Neural cell (in vitro differentiated cells): ENCODE data around the gene DNAJB6. TPM values are rescaled to one million over a fixed set of nuclear protein-coding genes. Genes with fewer than 3 reads are reported as not detected.

Experiments
- H2AFZ ChIP-seq: fragments of 200-600, 300-800 bp; sonication (generic), shearing (Covaris generic); 2 replicates; pipeline ENCODE4 v1.6.0; 2014; ENCODE audit warnings: low read depth, mild to moderate bottlenecking, antibody characterized with exemption, low read length, moderate library complexity
- H3F3A ChIP-seq: fragments of 200-600 bp; shearing (Covaris generic); 2 replicates; pipeline ENCODE4 v1.6.1; 2016; ENCODE audit warnings: mild to moderate bottlenecking, moderate library complexity, mixed read lengths, antibody characterized with exemption, low read length; ENCODE audit not compliant: insufficient read depth, poor library complexity, severe bottlenecking
- H3K27ac ChIP-seq: fragments of 200-600, 300-800 bp; sonication (generic), shearing (Covaris generic); 2 replicates; pipeline ENCODE4 v1.5.1; 2014; ENCODE audit warnings: mild to moderate bottlenecking, low read length, moderate library complexity
- H3K27me3 ChIP-seq: fragments of 300-800, 200-600 bp; sonication (generic), shearing (Covaris generic); 2 replicates; pipeline ENCODE4 v1.6.0; 2014; ENCODE audit warnings: mild to moderate bottlenecking, low read depth, low read length, moderate library complexity; ENCODE audit not compliant: insufficient read depth
- H3K36me3 ChIP-seq: fragments of 300-800, 200-600 bp; sonication (generic), shearing (Covaris generic); 2 replicates; pipeline ENCODE4 v1.5.1; 2014; ENCODE audit warnings: mild to moderate bottlenecking, antibody characterized with exemption, low read length, moderate library complexity; ENCODE audit not compliant: insufficient read depth
- H3K4me2 ChIP-seq: fragments of 300-800, 200-600 bp; sonication (generic), shearing (Covaris generic); 2 replicates; pipeline ENCODE4 v1.6.0; 2014; ENCODE audit warnings: mild to moderate bottlenecking, low read length
- H3K4me3 ChIP-seq: fragments of 300-800, 200-600 bp; sonication (generic), shearing (Covaris generic); 2 replicates; pipeline ENCODE4 v1.5.1; 2014; ENCODE audit warnings: mild to moderate bottlenecking, low read length, moderate library complexity
- H3K79me2 ChIP-seq: fragments of 200-600 bp; shearing (Covaris generic); replicated peaks from 2 replicates; pipeline ENCODE4 v1.6.0; 2014; ENCODE audit warnings: mild to moderate bottlenecking, low read length, moderate library complexity; ENCODE audit not compliant: insufficient read depth
- H3K9ac ChIP-seq: fragments of 300-800, 200-600 bp; sonication (generic), shearing (Covaris generic); 2 replicates; pipeline ENCODE4 v1.6.1; 2016; ENCODE audit warnings: mild to moderate bottlenecking, low read length, mixed read lengths
- H3K9me2 ChIP-seq: fragments of 200-600 bp; shearing (Covaris generic); 2 replicates; pipeline ENCODE4 v1.6.1; 2016; ENCODE audit warnings: mild to moderate bottlenecking, low read length, mixed read lengths; ENCODE audit not compliant: insufficient read depth
- H3K9me3 ChIP-seq: fragments of 200-600, 300-800 bp; sonication (generic), shearing (Covaris generic); 2 replicates; pipeline ENCODE4 v1.6.1; 2016; ENCODE audit warnings: mild to moderate bottlenecking, mixed run types, low read length, moderate library complexity, mixed read lengths
- H4K20me1 ChIP-seq: fragments of 200-600 bp; shearing (Covaris generic); 2 replicates; pipeline ENCODE4 v1.6.1; 2016; ENCODE audit warnings: mild to moderate bottlenecking, mixed run types; ENCODE audit not compliant: insufficient read depth
- CTCF ChIP-seq: fragments of 450-650 bp; IDR thresholded peaks from 2 replicates; pipeline ENCODE4 v1.5.1; 2014; ENCODE audit warnings: antibody characterized with exemption, mild to moderate bottlenecking, moderate library complexity; ENCODE audit not compliant: poor library complexity, severe bottlenecking
- EP300 ChIP-seq: fragments of 450-650 bp; conservative IDR thresholded peaks from 2 replicates; pipeline ENCODE4 v1.6.1; 2014; ENCODE audit warnings: antibody characterized with exemption, mild to moderate bottlenecking, moderate library complexity; ENCODE audit not compliant: poor library complexity, severe bottlenecking
- EZH2 ChIP-seq: fragments of 200-600, 300-800 bp; shearing (Covaris generic), sonication (generic); IDR thresholded peaks from 2 replicates; pipeline ENCODE4 v1.6.1; 2014; ENCODE audit warnings: antibody characterized with exemption, low read length, borderline replicate concordance, mild to moderate bottlenecking; ENCODE audit not compliant: insufficient read depth, poor library complexity, severe bottlenecking
- MXI1 ChIP-seq: fragments of 450-650 bp; conservative IDR thresholded peaks from 2 replicates; pipeline ENCODE4 v1.6.1; 2014; ENCODE audit warnings: antibody characterized with exemption, mild to moderate bottlenecking; ENCODE audit not compliant: poor library complexity, severe bottlenecking
- POLR2AphosphoS5 ChIP-seq: IDR thresholded peaks from 2 replicates; pipeline ENCODE4 v1.6.1; 2012
- RAD21 ChIP-seq: fragments of 450-650 bp; conservative IDR thresholded peaks from 2 replicates; pipeline ENCODE4 v1.6.1; 2014; ENCODE audit warnings: antibody characterized with exemption, mild to moderate bottlenecking, moderate library complexity
- REST ChIP-seq: IDR thresholded peaks from 2 replicates; pipeline ENCODE4 v1.6.1; 2012; ENCODE audit warnings: borderline replicate concordance
- SMC3 ChIP-seq: fragments of 450-650 bp; conservative IDR thresholded peaks from 2 replicates; pipeline ENCODE4 v1.6.1; 2014; ENCODE audit warnings: antibody characterized with exemption, mild to moderate bottlenecking, moderate library complexity; ENCODE audit not compliant: poor library complexity
- TAF1 ChIP-seq: IDR thresholded peaks from 2 replicates; pipeline ENCODE4 v1.6.1; 2012; ENCODE audit warnings: low read depth
- polyA plus RNA-seq: library from polyadenylated mRNA; depleted of rRNA; stranded (reverse); fragments of >200 nt; gene quantifications from 2 replicates; pipeline ENCODE4 v1.2.3, GENCODE V29; 2014

Gene DNAJB6
- polyA plus RNA-seq, 1 donor from 2014 or later, result 427 TPM

GRCh38 chr7:157436763-157437480 lies 100.1 kb downstream of the DNAJB6 start:
- no peak overlapping the region for H3K4me3 ChIP-seq
- no peaks in the 10 kb centered on the region for H3F3A ChIP-seq
- no peaks in the 10 kb centered on the region for H3K27me3 ChIP-seq
- H3K27ac ChIP-seq, result no peak overlapping the region
- H3K4me2 ChIP-seq, result no peak overlapping the region
- no peaks in the 10 kb centered on the region for H3K79me2 ChIP-seq
- no peaks in the 10 kb centered on the region for H4K20me1 ChIP-seq
- no peaks in the 10 kb centered on the region for H3K9me2 ChIP-seq
- no peaks in the 10 kb centered on the region for H3K9me3 ChIP-seq
- H3K36me3 ChIP-seq, result no peaks in the 10 kb centered on the region
- TF ChIP-seq RAD21 (no peak), SMC3 (no peak), TAF1 (no peak), POLR2AphosphoS5 (no peak), MXI1 (no peak), EZH2 (no peak), EP300 (no peak), CTCF (no peak), REST (no peak)
- no peak overlapping the region for H3K9ac ChIP-seq
- H2AFZ ChIP-seq, result no peak overlapping the region

GRCh38 chr7:157437519-157438061 lies 100.8 kb downstream of the DNAJB6 start:
- Histone ChIP-seq H2AFZ (no peak overlapping the region), H3K4me3 (no peak overlapping the region), H3K27me3 (no peaks in the 10 kb centered on the region), H3K9me3 (no peaks in the 10 kb centered on the region), H3K36me3 (no peaks in the 10 kb centered on the region), H3K27ac (no peak overlapping the region), H3F3A (no peaks in the 10 kb centered on the region), H3K4me2 (no peak overlapping the region), H3K9ac (no peak overlapping the region), H3K79me2 (no peaks in the 10 kb centered on the region), H4K20me1 (no peaks in the 10 kb centered on the region), H3K9me2 (no peaks in the 10 kb centered on the region)
- TF ChIP-seq POLR2AphosphoS5, result no peak
- TF ChIP-seq EZH2, result no peak
- no peak for TF ChIP-seq TAF1
- TF ChIP-seq MXI1, result no peak
- no peak for TF ChIP-seq CTCF
- no peak for TF ChIP-seq REST
- TF ChIP-seq EP300, result no peak
- no peak for TF ChIP-seq RAD21
- TF ChIP-seq SMC3, result no peak
